Immature natural killer cell (primary cell): Measurements from ENCODE around the gene MEMO1. TPM values are rescaled to one million over a fixed set of nuclear protein-coding genes. Genes with fewer than 3 reads are reported as not detected.
"Not testable (repeated sequence)": the region's sequence is repeated elsewhere in the genome, so short reads cannot be mapped to it uniquely, and the experiment has no call there.

ENCODE experiments used
- DNase-seq, 3 donors: peaks; one replicate each; pipeline ENCODE4 v3.0.0; 2022; ENCODE audit warnings: mixed read lengths in 1 of 3
- H3K27ac Mint-ChIP-seq, 6 donors: one replicate each; pipeline ENCODE4 v1.8.0; 2020; ENCODE audit warnings: mixed read lengths in 6 of 6, mild to moderate bottlenecking in 5 of 6, inconsistent platforms in 4 of 6, moderate library complexity in 3 of 6
- H3K27me3 Mint-ChIP-seq, 3 donors: one replicate each; pipeline ENCODE4 v1.8.0; 2020 to 2021; ENCODE audit warnings: low read depth in 3 of 3, mild to moderate bottlenecking in 3 of 3, mixed read lengths in 3 of 3, moderate library complexity in 3 of 3, inconsistent platforms in 1 of 3
- H3K36me3 Mint-ChIP-seq, 3 donors: one replicate each; pipeline ENCODE4 v1.8.0; 2020; ENCODE audit warnings: mixed read lengths in 3 of 3, inconsistent platforms in 2 of 3, mild to moderate bottlenecking in 2 of 3
- H3K4me1 Mint-ChIP-seq, 2 donors: one replicate each; pipeline ENCODE4 v1.8.0; 2020; ENCODE audit warnings: inconsistent platforms in 2 of 2, mild to moderate bottlenecking in 2 of 2, mixed read lengths in 2 of 2, moderate library complexity in 1 of 2
- H3K4me3 Mint-ChIP-seq, 5 donors: one replicate each; pipeline ENCODE4 v1.8.0; 2020; ENCODE audit warnings: mild to moderate bottlenecking in 5 of 5, mixed read lengths in 5 of 5, inconsistent platforms in 3 of 5, moderate library complexity in 3 of 5
- H3K9me3 Mint-ChIP-seq, 6 donors: one replicate each; pipeline ENCODE4 v1.8.0; 2020; ENCODE audit warnings: mild to moderate bottlenecking in 6 of 6, mixed read lengths in 6 of 6, inconsistent platforms in 4 of 6, moderate library complexity in 3 of 6
- polyA plus RNA-seq, 3 donors: library from polyadenylated mRNA; unstranded; fragments of 300-500 nt; fragmentation: Illumina TruSeq; gene quantifications; one replicate each; pipeline ENCODE4 v1.2.3, GENCODE V29; 2021

The MEMO1 gene
- polyA plus RNA-seq, 3 donors from 2014 or later = 32.8 to 49.1 (median 35.6) TPM

GRCh38 chr2:31962757-31963361 is 47.9 kb downstream of the MEMO1 start:
- Mint-ChIP-seq H3K4me1 (peaks cover 52 to 58% of the 10 kb centered on the region in 2 donors), H3K36me3 (no peaks in the 10 kb centered on the region), H3K27ac (peak overlapping the region in 5 of 6 donors; percentile 9 to 78 (median 35)), H3K9me3 (no peaks in the 10 kb centered on the region), H3K4me3 (peak overlapping the region in 1 of 5 donors; percentile 12), H3K27me3 (peaks cover 0 to 2% (median 0%) of the 10 kb centered on the region in 3 donors)
- DNase-seq = no peak

- Mint-ChIP-seq H3K4me3 (peak overlapping the region; percentile 15 to 70 (median 36)), H3K27ac (peak overlapping the region; percentile 41 to 90 (median 70)), H3K9me3 (no peaks in the 10 kb centered on the region), H3K36me3 (peaks cover 0 to 4% (median 0%) of the 10 kb centered on the region in 3 donors), H3K27me3 (peaks cover 0 to 2% (median 0%) of the 10 kb centered on the region in 3 donors), H3K4me1 (peaks cover 63 to 74% of the 10 kb centered on the region in 2 donors)
- DNase-seq = peak in 2 of 3 donors; percentile 3 to 13
These were observed 52.6 kb downstream of the MEMO1 start for GRCh38 chr2:31958140-31958717.

GRCh38 chr2:31957354-31958139 is 53.3 kb downstream of the MEMO1 start:
- DNase-seq = no peak
- H3K4me1 Mint-ChIP-seq = peaks cover 57 to 67% of the 10 kb centered on the region in 2 donors

GRCh38 chr2:31956934-31957333 is 53.9 kb downstream of the MEMO1 start:
- H3K36me3 Mint-ChIP-seq, H3K9me3 Mint-ChIP-seq, H3K27me3 Mint-ChIP-seq: not testable (repeated sequence)
- H3K4me3 Mint-ChIP-seq = peak overlapping the region; percentile 55 to 78 (median 68)
- peak; percentile 22 to 31 (median 23) for DNase-seq
- peaks cover 50 to 62% of the 10 kb centered on the region in 2 donors for H3K4me1 Mint-ChIP-seq
- H3K27ac Mint-ChIP-seq = peak overlapping the region in 5 of 6 donors; percentile 46 to 89 (median 82)

More at GRCh38 chr2:31957354-31958139, 53.3 kb downstream of the MEMO1 start:
- peaks cover 0 to 2% (median 0%) of the 10 kb centered on the region in 3 donors for H3K27me3 Mint-ChIP-seq
- H3K9me3 Mint-ChIP-seq = no peaks in the 10 kb centered on the region
- H3K4me3 Mint-ChIP-seq = peak overlapping the region; percentile 36 to 78 (median 68)
- H3K27ac Mint-ChIP-seq = peak overlapping the region; percentile 8 to 89 (median 70)
- peaks cover 0 to 4% (median 0%) of the 10 kb centered on the region in 3 donors for H3K36me3 Mint-ChIP-seq

GRCh38 chr2:31956312-31956711 is 54.5 kb downstream of the MEMO1 start:
- H3K4me1 Mint-ChIP-seq = peaks cover 46 to 61% of the 10 kb centered on the region in 2 donors
- no peaks in the 10 kb centered on the region for H3K9me3 Mint-ChIP-seq
- H3K27ac Mint-ChIP-seq = peak overlapping the region; percentile 46 to 89 (median 80)
- peak overlapping the region; percentile 55 to 78 (median 68) for H3K4me3 Mint-ChIP-seq
- H3K27me3 Mint-ChIP-seq = peaks cover 0 to 2% (median 0%) of the 10 kb centered on the region in 3 donors
- no peak for DNase-seq
- H3K36me3 Mint-ChIP-seq = peaks cover 0 to 4% (median 0%) of the 10 kb centered on the region in 3 donors

GRCh38 chr2:31953095-31953494 is 57.7 kb downstream of the MEMO1 start:
- H3K36me3 Mint-ChIP-seq, H3K9me3 Mint-ChIP-seq, H3K27me3 Mint-ChIP-seq, H3K4me3 Mint-ChIP-seq, H3K27ac Mint-ChIP-seq, DNase-seq: not testable (repeated sequence)
- H3K4me1 Mint-ChIP-seq = peaks cover 29 to 48% of the 10 kb centered on the region in 2 donors

GRCh38 chr2:31950946-31951562 is 59.8 kb downstream of the MEMO1 start:
- Mint-ChIP-seq H3K4me3 (no peak overlapping the region), H3K9me3 (no peaks in the 10 kb centered on the region), H3K4me1 (peaks cover 23 to 44% of the 10 kb centered on the region in 2 donors), H3K36me3 (peaks cover 0 to 4% (median 0%) of the 10 kb centered on the region in 3 donors), H3K27ac (peak overlapping the region in 1 of 6 donors; percentile 4), H3K27me3 (no peaks in the 10 kb centered on the region)
- no peak for DNase-seq

GRCh38 chr2:31947871-31948270 is 62.9 kb downstream of the MEMO1 start:
- no peaks in the 10 kb centered on the region for H3K9me3 Mint-ChIP-seq
- DNase-seq = no peak
- H3K27me3 Mint-ChIP-seq = peaks cover 0 to 1% (median 0%) of the 10 kb centered on the region in 3 donors
- H3K27ac Mint-ChIP-seq = peak overlapping the region in 1 of 6 donors; percentile 6
- H3K4me1 Mint-ChIP-seq = peaks cover 39 to 65% of the 10 kb centered on the region in 2 donors
- H3K4me3 Mint-ChIP-seq = no peak overlapping the region
- H3K36me3 Mint-ChIP-seq = no peaks in the 10 kb centered on the region

- Mint-ChIP-seq H3K9me3 (no peaks in the 10 kb centered on the region), H3K4me1 (peaks cover 39 to 63% of the 10 kb centered on the region in 2 donors), H3K27me3 (peaks cover 0 to 1% (median 0%) of the 10 kb centered on the region in 3 donors), H3K4me3 (peak overlapping the region in 1 of 5 donors; percentile 1), H3K27ac (peak overlapping the region in 1 of 6 donors; percentile 17), H3K36me3 (peaks cover 0 to 3% (median 0%) of the 10 kb centered on the region in 3 donors)
- no peak for DNase-seq
These were observed 64.0 kb downstream of the MEMO1 start for GRCh38 chr2:31946838-31947237.

- peaks cover 39 to 59% of the 10 kb centered on the region in 2 donors for H3K4me1 Mint-ChIP-seq
- DNase-seq = no peak
These were observed 65.3 kb downstream of the MEMO1 start for GRCh38 chr2:31945572-31945935.

GRCh38 chr2:31944828-31945571 is 65.8 kb downstream of the MEMO1 start:
- Mint-ChIP-seq H3K27me3 (peaks cover 0 to 1% (median 0%) of the 10 kb centered on the region in 3 donors), H3K27ac (peak overlapping the region in 1 of 6 donors; percentile 31), H3K36me3 (peaks cover 0 to 3% (median 0%) of the 10 kb centered on the region in 3 donors), H3K4me3 (no peak overlapping the region), H3K4me1 (peaks cover 39 to 59% of the 10 kb centered on the region in 2 donors), H3K9me3 (no peaks in the 10 kb centered on the region)
- DNase-seq = no peak

More at GRCh38 chr2:31945572-31945935, 65.3 kb downstream of the MEMO1 start:
- Mint-ChIP-seq H3K27me3 (peaks cover 0 to 1% (median 0%) of the 10 kb centered on the region in 3 donors), H3K9me3 (no peaks in the 10 kb centered on the region), H3K36me3 (peaks cover 0 to 3% (median 0%) of the 10 kb centered on the region in 3 donors), H3K4me3 (no peak overlapping the region), H3K27ac (no peak overlapping the region)

GRCh38 chr2:31943636-31944225 is 67.1 kb downstream of the MEMO1 start:
- Mint-ChIP-seq H3K4me3 (no peak overlapping the region), H3K4me1 (peaks cover 37 to 51% of the 10 kb centered on the region in 2 donors), H3K27ac (peak overlapping the region in 5 of 6 donors; percentile 8 to 38 (median 27)), H3K27me3 (peaks cover 0 to 1% (median 0%) of the 10 kb centered on the region in 3 donors), H3K36me3 (peaks cover 0 to 3% (median 0%) of the 10 kb centered on the region in 3 donors), H3K9me3 (no peaks in the 10 kb centered on the region)
- DNase-seq = no peak
